GM10248 (cell line): ENCODE measurements around the gene MDFIC2.

Experiments
- CTCF ChIA-PET: fragments of 300-600 bp; sonication (Branson Sonifier 250); formaldehyde crosslinking; extraction: SDS; loops from one replicate; lab custom pipeline; 2021; ENCODE audit warnings: antibody characterized with exemption; lab: Yijun Ruan, JAX
- POLR2A ChIA-PET: fragments of 350-650 bp; sonication (Branson Sonifier 250); formaldehyde crosslinking; extraction: SDS; loops from one replicate; lab custom pipeline; 2020; ENCODE audit warnings: antibody characterized with exemption; lab: Yijun Ruan, JAX
- DNase-seq: peaks from one replicate; pipeline ENCODE4 v3.0.0; 2012; ENCODE audit errors: extremely low spot score
- TF ChIP-seq, protein P1 (sequence below): IDR thresholded peaks from 2 replicates; pipeline ENCODE4 v1.5.1; 2012; ENCODE audit warnings: mild to moderate bottlenecking, low read depth; ENCODE audit errors: extremely low read depth, missing control alignments, control extremely low read depth

The MDFIC2 gene

GRCh38 chr3:70189884-70190473 is 122.5 kb downstream of the MDFIC2 start:
- ChIA-PET CTCF (interaction anchor here (2.9 kb wide), 1 partner anchor 21 kb away, joined by 8 read pairs; no protein-coding TSS in a partner anchor), POLR2A (no interaction called here)
- DNase-seq: no peak
- TF ChIP-seq, protein P1, sequence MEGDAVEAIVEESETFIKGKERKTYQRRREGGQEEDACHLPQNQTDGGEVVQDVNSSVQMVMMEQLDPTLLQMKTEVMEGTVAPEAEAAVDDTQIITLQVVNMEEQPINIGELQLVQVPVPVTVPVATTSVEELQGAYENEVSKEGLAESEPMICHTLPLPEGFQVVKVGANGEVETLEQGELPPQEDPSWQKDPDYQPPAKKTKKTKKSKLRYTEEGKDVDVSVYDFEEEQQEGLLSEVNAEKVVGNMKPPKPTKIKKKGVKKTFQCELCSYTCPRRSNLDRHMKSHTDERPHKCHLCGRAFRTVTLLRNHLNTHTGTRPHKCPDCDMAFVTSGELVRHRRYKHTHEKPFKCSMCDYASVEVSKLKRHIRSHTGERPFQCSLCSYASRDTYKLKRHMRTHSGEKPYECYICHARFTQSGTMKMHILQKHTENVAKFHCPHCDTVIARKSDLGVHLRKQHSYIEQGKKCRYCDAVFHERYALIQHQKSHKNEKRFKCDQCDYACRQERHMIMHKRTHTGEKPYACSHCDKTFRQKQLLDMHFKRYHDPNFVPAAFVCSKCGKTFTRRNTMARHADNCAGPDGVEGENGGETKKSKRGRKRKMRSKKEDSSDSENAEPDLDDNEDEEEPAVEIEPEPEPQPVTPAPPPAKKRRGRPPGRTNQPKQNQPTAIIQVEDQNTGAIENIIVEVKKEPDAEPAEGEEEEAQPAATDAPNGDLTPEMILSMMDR: no peak

DNA sequence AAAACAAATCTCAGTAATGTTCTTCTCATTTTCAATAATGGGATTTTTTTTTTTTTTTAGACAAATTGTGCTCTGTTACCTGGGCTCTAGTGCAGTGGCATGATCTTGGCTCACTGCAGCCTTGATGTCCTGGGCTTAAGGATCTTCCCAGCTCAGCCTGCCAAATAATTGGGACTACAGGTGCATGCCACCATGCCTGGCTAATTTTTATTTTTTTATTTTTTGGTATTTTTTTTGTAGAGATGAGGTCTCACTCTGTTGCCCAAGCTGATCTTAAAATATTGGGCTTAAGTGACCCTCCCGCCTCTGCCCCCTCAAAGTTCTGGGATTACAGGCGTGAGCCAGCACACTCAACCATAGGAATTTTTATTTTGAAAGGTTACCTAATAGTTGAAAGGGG is 126.2 kb downstream of the MDFIC2 start:
- ChIA-PET CTCF (interaction anchor here (1.1 kb wide), 1 partner anchor 18 kb away, joined by 3 read pairs; no protein-coding TSS in a partner anchor), POLR2A (no interaction called here)
- no peak for DNase-seq
- TF ChIP-seq, protein P1: no peak

DNA sequence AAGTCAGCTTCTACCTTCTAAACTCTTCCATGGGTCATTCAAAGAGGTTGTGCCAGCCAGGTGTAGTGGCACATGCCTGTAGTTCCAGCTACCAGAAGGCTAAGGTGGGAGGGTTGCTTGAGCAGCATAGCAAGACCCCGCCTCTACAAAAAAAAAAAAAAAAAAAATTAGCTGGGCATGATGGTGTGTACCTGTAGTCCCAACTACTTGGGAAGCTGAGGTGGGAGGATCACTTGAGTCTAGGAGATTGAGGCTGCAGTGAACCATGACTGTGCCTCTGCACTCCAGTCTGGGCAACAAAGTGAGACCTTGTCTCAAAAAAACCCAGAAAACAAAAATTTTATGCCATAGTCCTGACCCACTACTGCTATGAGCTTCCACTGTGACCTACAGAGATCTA is 126.8 kb downstream of the MDFIC2 start:
- TF ChIP-seq, protein P1: no peak
- ChIA-PET POLR2A (no interaction called here), CTCF (interaction anchor here (0.9 kb wide), 1 partner anchor 14 kb away, joined by 3 read pairs; no protein-coding TSS in a partner anchor)
- no peak for DNase-seq

DNA sequence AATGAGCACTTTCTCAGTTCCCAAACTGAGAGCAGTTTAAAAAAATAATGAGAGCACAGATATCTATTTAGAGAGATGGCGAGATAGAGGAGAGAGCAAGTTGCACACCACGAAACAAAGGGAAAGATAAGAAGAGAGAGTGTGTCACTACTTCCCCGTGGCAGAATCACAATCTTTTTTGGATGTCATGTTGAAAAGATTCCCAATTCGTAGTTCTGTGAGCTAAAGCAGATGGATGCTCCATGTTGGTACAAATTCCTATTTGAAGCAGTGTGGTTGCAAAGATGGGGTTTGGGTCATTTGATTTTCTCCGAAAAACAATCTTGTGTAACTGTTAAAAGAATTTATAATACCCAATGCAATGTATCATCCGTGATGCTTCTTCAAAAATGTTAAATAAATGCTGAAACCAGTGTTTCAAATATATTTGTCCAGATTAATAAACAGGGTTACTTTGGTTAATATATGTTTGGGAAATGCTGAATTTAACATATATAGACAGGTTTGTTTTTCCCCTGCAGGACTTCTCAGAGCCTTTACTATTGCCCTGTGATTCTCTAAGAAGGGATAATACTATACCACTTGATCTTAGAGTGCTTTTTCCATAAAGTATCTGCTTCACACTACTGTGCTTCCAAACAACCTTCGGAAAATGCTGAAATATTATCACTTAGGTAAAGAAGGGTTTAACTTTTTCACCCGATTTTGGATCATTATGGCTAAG is 128.5 kb downstream of the MDFIC2 start:
- CTCF ChIA-PET: no interaction called here
- TF ChIP-seq, protein P1: no peak
- POLR2A ChIA-PET: no interaction called here
- no peak for DNase-seq

DNA sequence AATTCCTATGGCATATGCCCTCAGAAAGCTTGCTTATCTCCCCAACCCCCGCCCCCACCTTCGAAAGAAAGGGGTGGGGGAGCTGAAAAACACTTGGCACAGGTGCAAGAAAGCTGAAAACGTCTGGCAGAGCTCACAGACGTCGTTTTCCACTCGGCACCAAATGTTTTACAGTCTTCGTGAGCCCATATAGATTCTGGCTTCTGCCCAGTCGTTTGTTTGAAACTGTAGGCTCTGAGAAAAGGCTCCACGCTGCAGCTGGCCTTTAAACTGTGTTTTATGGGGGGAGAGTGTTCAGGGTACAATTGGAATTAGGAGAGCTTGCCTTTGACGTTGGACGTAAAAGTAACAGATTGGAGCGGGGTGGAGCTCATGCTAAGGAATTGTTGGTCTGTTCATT is 130.3 kb downstream of the MDFIC2 start:
- TF ChIP-seq, protein P1: no peak
- ChIA-PET CTCF (interaction anchor here (1.5 kb wide), 1 partner anchor 10 kb away, joined by 4 read pairs; no protein-coding TSS in a partner anchor), POLR2A (no interaction called here)
- DNase-seq: no peak

GRCh38 chr3:70180664-70181063 is 131.8 kb downstream of the MDFIC2 start:
- POLR2A ChIA-PET: no interaction called here
- TF ChIP-seq, protein P1: no peak
- DNase-seq: peak; percentile 26
- CTCF ChIA-PET: interaction anchor here (0.9 to 1.5 kb wide), 4 partner anchors 8 to 155 kb away, joined by 3 to 4 read pairs (median 4); no protein-coding TSS in a partner anchor
